ENCODE measurements around the gene ACKR1. TPM values are rescaled to one million over a fixed set of nuclear protein-coding genes. Genes with fewer than 3 reads are reported as not detected.

The ACKR1 gene
- total and polyA plus RNA-seq, 2 of the 13 experiments (the other 11 are each of a cell fraction or from before 2014, with no cell fraction given), result not detected

GRCh38 chr1:159177272-159177907 lies 27.3 kb upstream of the ACKR1 start (continued):
- peak; percentile 93; the same call in 1 of the 2 replicates for TF ChIP-seq TP53 (CRISPR knock-in tag; conservative IDR thresholded peaks at IDR 0.05)
- peak; percentile 69; the same call in 1 of the 2 replicates for TF ChIP-seq ZNF772 (CRISPR knock-in tag; IDR thresholded peaks at IDR 0.05)
- TF ChIP-seq NCOA2 (CRISPR knock-in tag; IDR thresholded peaks at IDR 0.05), result peak; percentile 83
- TF ChIP-seq EEA1 (CRISPR knock-in tag; IDR thresholded peaks at IDR 0.05; ENCODE audit: borderline replicate concordance), result 0 out of 2 replicates have a peak, but pooled peaks have one; percentile 27
- 0 out of 2 replicates have a peak, but pooled peaks have one; percentile 73 for TF ChIP-seq ZNF549 (CRISPR knock-in tag; IDR thresholded peaks at IDR 0.05)
- TF ChIP-seq E2F5 (CRISPR knock-in tag; conservative IDR thresholded peaks at IDR 0.05), result peak; percentile 79
- peak; percentile 99 for TF ChIP-seq NKX3-1 (CRISPR knock-in tag; IDR thresholded peaks at IDR 0.05)
- TF ChIP-seq GZF1 (CRISPR knock-in tag; IDR thresholded peaks at IDR 0.05), result peak; percentile 80; the same call in 1 of the 2 replicates
- no peak for TF ChIP-seq NR2F2 (IDR thresholded peaks at IDR 0.05; ENCODE audit: borderline replicate concordance, low read depth)
- TF ChIP-seq SALL2 (CRISPR knock-in tag; IDR thresholded peaks at IDR 0.05), result peak; percentile 71; the same call in 1 of the 2 replicates
- TF ChIP-seq KAT7 (CRISPR knock-in tag; IDR thresholded peaks at IDR 0.05; ENCODE audit: borderline replicate concordance), result no peak
- TF ChIP-seq GATAD1 (CRISPR knock-in tag; IDR thresholded peaks at IDR 0.05), result peak; percentile 71; the same call in 1 of the 2 replicates
- peak; percentile 68 for TF ChIP-seq ETV5 (CRISPR knock-in tag; IDR thresholded peaks at IDR 0.05; ENCODE audit: borderline replicate concordance)
- TF ChIP-seq IRF1 (CRISPR knock-in tag; IDR thresholded peaks at IDR 0.05; ENCODE audit: low read depth), result 0 out of 2 replicates have a peak, but pooled peaks have one; percentile 57
- peak; percentile 96 for TF ChIP-seq MLXIP (CRISPR knock-in tag; IDR thresholded peaks at IDR 0.05; ENCODE audit: borderline replicate concordance)
- TF ChIP-seq ZMAT5 (CRISPR knock-in tag; IDR thresholded peaks at IDR 0.05; ENCODE audit: borderline replicate concordance, low read depth), result peak; percentile 63; the same call in 1 of the 2 replicates
- peak; percentile 66; the same call in 1 of the 2 replicates for TF ChIP-seq ZNF44 (CRISPR knock-in tag; IDR thresholded peaks at IDR 0.05)
- peak; percentile 92 for TF ChIP-seq ZNF205 (CRISPR knock-in tag; IDR thresholded peaks at IDR 0.05)
- TF ChIP-seq ZNF773 (CRISPR knock-in tag; IDR thresholded peaks at IDR 0.05; ENCODE audit: borderline replicate concordance), result peak; percentile 99

All from HepG2 (cell line).